ENCODE measurements around the gene TTLL11. TPM values are rescaled to one million over a fixed set of nuclear protein-coding genes. Genes with fewer than 3 reads are reported as not detected.

TTLL11 gene
- total RNA-seq, 4 donors from 2014 or later: 7.2 to 12.1 (median 9.9) TPM

DNA sequence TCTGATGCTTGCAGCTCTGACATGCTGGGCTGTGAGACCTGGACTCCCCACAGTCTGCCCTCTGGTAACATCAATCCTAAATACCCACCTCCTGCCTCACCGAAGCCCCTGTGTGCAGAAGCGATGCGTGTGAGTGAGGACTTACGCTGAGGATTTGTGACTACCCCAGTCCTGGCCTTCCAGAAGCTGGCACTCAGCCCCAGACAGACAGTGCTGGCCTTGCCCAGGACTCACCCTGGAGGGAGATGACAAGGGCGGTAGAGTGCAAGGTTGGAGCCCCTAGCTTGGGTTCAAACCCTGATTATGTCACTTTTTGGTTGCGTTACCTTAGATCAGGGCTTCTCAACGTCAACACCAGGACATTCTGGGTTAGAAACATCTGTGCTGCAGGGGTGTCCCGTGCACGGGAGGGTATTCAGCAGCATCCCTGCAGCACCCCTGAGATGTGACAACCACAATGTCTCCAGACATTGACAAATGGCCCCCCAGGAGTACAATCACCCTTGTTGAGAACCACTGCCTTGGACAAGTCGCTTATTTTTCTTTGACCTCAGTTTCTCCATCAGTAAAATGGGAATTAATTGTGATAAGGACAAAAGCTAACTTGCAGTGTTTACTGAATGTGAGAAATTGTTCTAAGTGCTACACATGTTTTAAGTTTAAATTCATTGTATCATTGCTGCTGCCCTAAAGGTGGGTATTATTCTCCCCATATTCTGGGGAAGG, 23.5 kb upstream of the TTLL11 start:
- DNase-seq (ENCODE audit: low spot score in 2 of 2): no peak
- Histone ChIP-seq H3K27ac (no peak overlapping the region), H3K27me3 (peaks cover 7% of the 10 kb centered on the region), H3K4me1 (no peaks in the 10 kb centered on the region), H3K36me3 (no peaks in the 10 kb centered on the region), H3K4me3 (no peak overlapping the region), H3K9me3 (no peaks in the 10 kb centered on the region)
- no peak for TF ChIP-seq POLR2A (IDR thresholded peaks at IDR 0.05)
- TF ChIP-seq POLR2AphosphoS5 (IDR thresholded peaks at IDR 0.05): no peak
- no peak for TF ChIP-seq EP300 (IDR thresholded peaks at IDR 0.05)
- TF ChIP-seq, protein P1, sequence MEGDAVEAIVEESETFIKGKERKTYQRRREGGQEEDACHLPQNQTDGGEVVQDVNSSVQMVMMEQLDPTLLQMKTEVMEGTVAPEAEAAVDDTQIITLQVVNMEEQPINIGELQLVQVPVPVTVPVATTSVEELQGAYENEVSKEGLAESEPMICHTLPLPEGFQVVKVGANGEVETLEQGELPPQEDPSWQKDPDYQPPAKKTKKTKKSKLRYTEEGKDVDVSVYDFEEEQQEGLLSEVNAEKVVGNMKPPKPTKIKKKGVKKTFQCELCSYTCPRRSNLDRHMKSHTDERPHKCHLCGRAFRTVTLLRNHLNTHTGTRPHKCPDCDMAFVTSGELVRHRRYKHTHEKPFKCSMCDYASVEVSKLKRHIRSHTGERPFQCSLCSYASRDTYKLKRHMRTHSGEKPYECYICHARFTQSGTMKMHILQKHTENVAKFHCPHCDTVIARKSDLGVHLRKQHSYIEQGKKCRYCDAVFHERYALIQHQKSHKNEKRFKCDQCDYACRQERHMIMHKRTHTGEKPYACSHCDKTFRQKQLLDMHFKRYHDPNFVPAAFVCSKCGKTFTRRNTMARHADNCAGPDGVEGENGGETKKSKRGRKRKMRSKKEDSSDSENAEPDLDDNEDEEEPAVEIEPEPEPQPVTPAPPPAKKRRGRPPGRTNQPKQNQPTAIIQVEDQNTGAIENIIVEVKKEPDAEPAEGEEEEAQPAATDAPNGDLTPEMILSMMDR (IDR thresholded peaks at IDR 0.05): no peak
- 94% methylated on average over 9 of the region's 10 CpGs for WGBS

DNA sequence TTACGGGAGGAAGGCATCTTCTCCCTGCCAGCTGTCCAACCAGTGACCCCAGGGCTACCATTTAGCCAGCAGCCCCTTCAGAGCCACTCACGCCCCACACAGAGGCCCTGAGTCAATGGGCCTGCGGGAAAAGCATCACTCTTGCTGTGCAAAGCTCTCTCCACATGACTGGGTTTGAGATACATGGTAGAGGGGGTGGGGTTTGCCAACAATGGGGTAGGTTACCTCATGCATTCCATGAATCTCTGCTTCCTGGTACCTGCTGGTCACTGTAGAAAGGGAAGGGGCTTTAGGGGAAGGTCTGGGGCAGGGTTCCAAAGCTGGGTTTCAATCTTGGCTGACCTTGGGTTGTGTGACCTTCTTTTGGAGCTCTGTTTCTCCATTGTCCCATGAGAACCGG, 22.9 kb upstream of the TTLL11 start:
- WGBS: 60% methylated on average over 1 of the region's 4 CpGs
- Histone ChIP-seq H3K9me3 (no peaks in the 10 kb centered on the region), H3K36me3 (no peaks in the 10 kb centered on the region), H3K4me1 (no peaks in the 10 kb centered on the region), H3K27me3 (peaks cover 7% of the 10 kb centered on the region), H3K4me3 (no peak overlapping the region), H3K27ac (no peak overlapping the region)
- DNase-seq (ENCODE audit: low spot score in 2 of 2): no peak
- TF ChIP-seq EP300 (IDR thresholded peaks at IDR 0.05) (no peak), POLR2AphosphoS5 (IDR thresholded peaks at IDR 0.05) (no peak), POLR2A (IDR thresholded peaks at IDR 0.05) (no peak)
- TF ChIP-seq, protein P1 (IDR thresholded peaks at IDR 0.05): no peak

DNA sequence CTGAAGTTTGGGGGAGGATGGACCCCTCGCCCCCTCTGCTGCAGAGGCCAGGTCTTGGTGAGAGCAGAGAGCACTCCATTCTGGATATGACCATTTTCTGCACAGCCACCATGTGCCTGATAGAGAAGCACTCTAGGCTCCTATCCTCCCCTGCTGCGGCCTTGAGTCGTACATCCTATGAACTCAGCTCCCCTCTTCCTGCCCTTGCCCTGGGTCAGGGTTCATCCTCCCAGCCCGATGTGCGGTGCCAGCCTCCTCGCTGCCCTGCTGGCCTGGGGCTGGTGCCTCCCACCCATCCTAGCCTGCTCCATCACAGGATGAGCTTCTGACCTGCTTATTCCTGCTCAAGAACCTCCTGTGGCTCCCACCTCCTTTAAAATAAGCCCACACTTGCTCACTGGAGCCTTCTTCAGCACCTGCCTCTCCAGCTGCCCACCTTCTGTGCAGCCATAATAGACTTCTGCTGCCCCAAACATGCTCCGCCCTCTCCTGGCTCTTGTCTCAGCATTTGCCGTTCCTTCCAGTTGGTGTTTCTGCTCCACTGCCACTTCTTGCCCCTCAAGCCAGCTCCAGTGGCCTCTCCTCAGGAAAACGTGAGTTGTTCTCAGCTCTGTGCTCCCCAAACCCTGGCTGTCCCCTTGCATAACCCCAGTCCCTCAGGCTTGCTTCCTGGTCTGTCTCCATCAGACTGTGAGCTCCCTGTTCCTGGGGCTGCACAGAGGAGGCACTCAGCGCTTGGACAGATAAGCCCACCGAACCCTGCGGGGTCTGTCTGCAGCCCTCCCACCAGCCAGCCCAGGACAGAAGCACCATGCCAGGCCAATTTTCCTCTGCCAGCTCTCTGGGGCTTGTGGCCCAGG, 22.3 kb upstream of the TTLL11 start:
- Histone ChIP-seq H3K9me3 (no peaks in the 10 kb centered on the region), H3K4me1 (no peaks in the 10 kb centered on the region), H3K36me3 (no peaks in the 10 kb centered on the region), H3K4me3 (no peak overlapping the region), H3K27ac (no peak overlapping the region), H3K27me3 (peaks cover 7% of the 10 kb centered on the region)
- 69% methylated on average over 12 of the region's 12 CpGs for whole genome bisulfite sequencing
- TF ChIP-seq POLR2A (IDR thresholded peaks at IDR 0.05) (no peak), EP300 (IDR thresholded peaks at IDR 0.05) (no peak), POLR2AphosphoS5 (IDR thresholded peaks at IDR 0.05) (no peak)
- TF ChIP-seq, protein P1 (IDR thresholded peaks at IDR 0.05): no peak
- no peak for DNase-seq (ENCODE audit: low spot score in 2 of 2)

DNA sequence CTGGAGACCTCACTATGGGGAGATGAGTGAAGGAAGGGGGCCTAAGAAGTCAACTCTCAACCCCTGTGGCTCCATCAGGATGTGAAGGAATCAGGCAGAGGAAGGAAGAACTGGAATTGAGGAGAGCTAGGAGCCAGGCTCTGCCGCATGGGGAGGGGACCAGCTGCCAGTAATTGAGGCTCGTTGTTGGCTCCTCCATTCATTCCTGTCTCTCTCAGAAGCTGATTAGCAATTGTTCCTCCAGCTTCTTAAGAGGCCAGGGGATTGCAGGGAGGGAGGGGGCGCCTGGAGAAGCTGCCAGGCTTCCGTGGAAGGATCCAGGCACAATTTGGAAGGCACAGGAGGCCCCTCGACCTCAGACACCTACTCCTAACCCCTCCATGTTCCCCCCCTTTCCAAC, 20.5 kb upstream of the TTLL11 start:
- 35% methylated on average over 5 of the region's 5 CpGs for WGBS
- no peak overlapping the region for H3K4me3 ChIP-seq

More for the DNA sequence above, 20.5 kb upstream of the TTLL11 start:
- no peaks in the 10 kb centered on the region for H3K36me3 ChIP-seq
- H3K27me3 ChIP-seq: peaks cover 7% of the 10 kb centered on the region
- no peak for TF ChIP-seq POLR2AphosphoS5 (IDR thresholded peaks at IDR 0.05)
- TF ChIP-seq, protein P1 (IDR thresholded peaks at IDR 0.05): no peak
- TF ChIP-seq EP300 (IDR thresholded peaks at IDR 0.05): no peak
- TF ChIP-seq POLR2A (IDR thresholded peaks at IDR 0.05): no peak
- no peak for DNase-seq (ENCODE audit: low spot score in 2 of 2)
- no peaks in the 10 kb centered on the region for H3K9me3 ChIP-seq
- no peak overlapping the region for H3K27ac ChIP-seq
- H3K4me1 ChIP-seq: no peaks in the 10 kb centered on the region

Data from suprapubic skin (tissue), 4 donors.